ENCODE data around the gene BRINP3.

Gene BRINP3

DNA sequence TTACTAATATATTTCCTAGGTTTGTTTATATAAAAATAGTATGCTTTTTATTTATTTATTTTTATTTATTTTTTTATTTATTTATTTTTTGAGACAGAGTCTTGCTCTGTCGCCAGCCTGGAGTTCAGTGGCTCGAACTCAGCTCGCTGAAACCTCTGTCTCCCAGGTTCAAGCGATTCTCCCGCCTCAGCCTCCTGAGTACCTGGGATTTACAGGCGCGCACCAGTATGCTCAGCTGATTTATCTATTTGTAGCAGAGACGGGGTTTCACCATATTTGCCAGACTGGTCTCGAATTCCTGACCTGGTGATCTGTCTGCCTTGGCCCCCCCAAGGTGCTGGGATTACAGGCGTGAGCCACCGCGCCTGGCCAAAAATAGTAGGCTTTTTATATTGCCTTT, 33.2 kb downstream of the BRINP3 start:
- no peak overlapping the region for H3K9ac ChIP-seq (ENCODE audit: low read length)
- H3K27ac ChIP-seq (ENCODE audit: low read depth, low read length), result no peak overlapping the region
- no peaks in the 10 kb centered on the region for H3K36me3 ChIP-seq (ENCODE audit: insufficient read depth, low read length)
- H3K4me3 ChIP-seq (ENCODE audit: low read depth in 1 of 2, low read length in 2 of 2), result no peak overlapping the region
- H3K9me3 ChIP-seq (ENCODE audit: low read length), result no peaks in the 10 kb centered on the region
- no peaks in the 10 kb centered on the region for H3K27me3 ChIP-seq (ENCODE audit: control insufficient read depth in 1 of 2, insufficient read depth in 2 of 2, low read length in 2 of 2)
- H3K4me1 ChIP-seq (ENCODE audit: insufficient read depth, low read length), result no peaks in the 10 kb centered on the region

DNA sequence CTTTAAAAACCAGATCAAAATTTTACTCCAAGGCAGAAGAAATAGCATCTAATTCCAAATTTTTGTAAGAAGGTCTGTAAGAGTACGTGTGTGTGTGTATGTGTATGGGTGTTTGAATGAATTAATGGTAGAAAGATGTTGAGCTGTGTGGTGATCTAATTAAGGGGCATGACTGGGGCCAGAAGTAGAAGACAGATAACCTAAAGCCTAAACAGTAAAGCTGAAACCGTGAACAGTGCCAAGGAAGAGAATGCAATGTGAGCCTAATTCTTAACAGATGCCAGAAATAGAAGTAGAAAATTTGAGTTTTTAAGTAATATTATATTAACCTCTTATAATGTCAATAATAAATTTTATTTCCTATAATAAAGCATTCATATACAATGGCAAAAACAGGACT, 38.2 kb downstream of the BRINP3 start:
- Histone ChIP-seq H3K27ac (ENCODE audit: low read depth, low read length) (no peak overlapping the region), H3K9me3 (ENCODE audit: low read length) (no peaks in the 10 kb centered on the region), H3K27me3 (ENCODE audit: control insufficient read depth in 1 of 2, insufficient read depth in 2 of 2, low read length in 2 of 2) (no peaks in the 10 kb centered on the region), H3K4me3 (ENCODE audit: low read depth in 1 of 2, low read length in 2 of 2) (no peak overlapping the region), H3K9ac (ENCODE audit: low read length) (no peak overlapping the region), H3K36me3 (ENCODE audit: insufficient read depth, low read length) (no peaks in the 10 kb centered on the region), H3K4me1 (ENCODE audit: insufficient read depth, low read length) (no peaks in the 10 kb centered on the region)

DNA sequence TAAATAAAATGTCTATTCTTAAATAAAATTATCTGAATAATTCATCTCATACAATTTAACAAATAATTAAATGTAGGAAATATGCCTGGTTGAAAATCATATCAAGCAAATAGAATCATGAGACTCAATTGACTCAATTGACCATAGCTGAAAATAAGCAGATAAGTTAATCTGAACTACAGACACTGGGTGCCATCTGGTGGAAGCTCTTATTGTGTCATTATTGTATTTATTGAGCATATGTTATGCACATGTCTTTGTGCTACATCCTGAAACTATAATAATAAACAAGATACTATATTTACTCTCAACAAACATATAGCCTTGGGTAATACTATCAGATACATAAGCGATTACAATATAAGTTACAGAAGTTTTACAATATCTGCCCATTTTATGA, 41.0 kb downstream of the BRINP3 start:
- H3K9me3 ChIP-seq (ENCODE audit: low read length), result no peaks in the 10 kb centered on the region
- H3K36me3 ChIP-seq (ENCODE audit: insufficient read depth, low read length), result no peaks in the 10 kb centered on the region
- no peaks in the 10 kb centered on the region for H3K4me1 ChIP-seq (ENCODE audit: insufficient read depth, low read length)
- no peak overlapping the region for H3K27ac ChIP-seq (ENCODE audit: low read depth, low read length)
- no peak overlapping the region for H3K9ac ChIP-seq (ENCODE audit: low read length)
- H3K27me3 ChIP-seq (ENCODE audit: control insufficient read depth in 1 of 2, insufficient read depth in 2 of 2, low read length in 2 of 2), result no peaks in the 10 kb centered on the region
- no peak overlapping the region for H3K4me3 ChIP-seq (ENCODE audit: low read depth in 1 of 2, low read length in 2 of 2)

DNA sequence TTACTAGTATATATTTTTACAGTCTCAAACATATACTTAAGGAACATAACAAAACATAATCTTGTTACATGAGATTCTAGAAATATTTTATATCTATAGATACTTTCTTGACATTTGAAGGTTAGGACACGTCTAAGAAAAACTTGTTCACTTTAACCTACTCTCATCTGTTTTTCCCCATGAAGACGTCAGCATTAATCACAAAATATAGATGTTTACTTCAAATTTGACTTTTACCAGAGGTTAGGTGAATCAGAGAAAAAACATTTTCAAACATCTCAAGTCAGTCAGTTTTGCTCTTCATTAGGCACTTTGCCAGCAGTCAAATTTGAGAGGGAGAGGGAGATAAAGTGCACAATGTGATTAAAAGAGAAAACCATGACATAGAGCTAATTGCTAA, 47.7 kb downstream of the BRINP3 start:
- H3K4me1 ChIP-seq (ENCODE audit: insufficient read depth, low read length), result no peaks in the 10 kb centered on the region
- H3K9ac ChIP-seq (ENCODE audit: low read length), result no peak overlapping the region
- H3K27ac ChIP-seq (ENCODE audit: low read depth, low read length), result no peak overlapping the region
- H3K4me3 ChIP-seq (ENCODE audit: low read depth in 1 of 2, low read length in 2 of 2), result no peak overlapping the region
- no peaks in the 10 kb centered on the region for H3K36me3 ChIP-seq (ENCODE audit: insufficient read depth, low read length)
- H3K9me3 ChIP-seq (ENCODE audit: low read length), result no peaks in the 10 kb centered on the region
- no peaks in the 10 kb centered on the region for H3K27me3 ChIP-seq (ENCODE audit: control insufficient read depth in 1 of 2, insufficient read depth in 2 of 2, low read length in 2 of 2)

DNA sequence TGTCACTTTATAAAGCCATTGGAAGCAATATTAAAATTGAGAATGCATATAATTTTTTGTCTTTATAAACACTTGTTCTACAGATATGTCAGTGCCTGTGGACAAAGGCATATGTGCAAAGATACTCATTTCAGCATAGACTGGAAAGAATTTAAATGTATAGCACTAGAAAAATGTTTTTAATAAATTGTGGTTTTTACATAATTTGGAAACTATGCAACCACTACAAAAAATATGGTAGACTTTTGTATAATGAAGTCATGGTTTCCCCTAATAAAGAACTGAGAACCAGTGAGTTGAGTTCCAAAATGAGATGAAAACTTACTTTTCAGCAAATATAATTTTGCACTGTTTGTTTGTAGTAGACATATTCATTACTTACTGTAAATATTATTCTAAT, 48.5 kb downstream of the BRINP3 start:
- Histone ChIP-seq H3K9ac (ENCODE audit: low read length) (no peak overlapping the region), H3K4me1 (ENCODE audit: insufficient read depth, low read length) (no peaks in the 10 kb centered on the region), H3K4me3 (ENCODE audit: low read depth in 1 of 2, low read length in 2 of 2) (no peak overlapping the region), H3K9me3 (ENCODE audit: low read length) (no peaks in the 10 kb centered on the region), H3K27me3 (ENCODE audit: control insufficient read depth in 1 of 2, insufficient read depth in 2 of 2, low read length in 2 of 2) (no peaks in the 10 kb centered on the region), H3K27ac (ENCODE audit: low read depth, low read length) (no peak overlapping the region), H3K36me3 (ENCODE audit: insufficient read depth, low read length) (no peaks in the 10 kb centered on the region)

DNA sequence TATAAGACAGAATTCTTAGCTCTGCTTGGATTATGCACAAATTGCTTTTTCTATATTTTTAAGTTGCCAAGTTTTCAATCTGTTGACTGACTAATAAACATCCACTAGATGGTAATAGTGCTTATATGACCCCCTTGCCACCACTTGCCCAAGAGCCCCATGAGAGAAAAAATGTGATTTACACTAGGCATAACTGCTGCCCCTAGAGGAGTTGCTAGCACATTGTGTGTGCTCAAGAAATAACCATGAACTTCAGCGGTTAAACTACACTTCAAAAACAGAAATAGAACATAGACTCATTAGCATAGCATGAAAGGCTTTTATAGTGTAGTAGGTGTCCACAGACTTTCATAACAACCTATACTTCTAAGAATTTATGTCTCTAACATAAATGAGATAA, 61.4 kb downstream of the BRINP3 start:
- Histone ChIP-seq H3K36me3 (ENCODE audit: insufficient read depth, low read length) (no peaks in the 10 kb centered on the region), H3K4me3 (ENCODE audit: low read depth in 1 of 2, low read length in 2 of 2) (no peak overlapping the region), H3K4me1 (ENCODE audit: insufficient read depth, low read length) (no peaks in the 10 kb centered on the region), H3K9me3 (ENCODE audit: low read length) (no peaks in the 10 kb centered on the region), H3K27ac (ENCODE audit: low read depth, low read length) (no peak overlapping the region), H3K9ac (ENCODE audit: low read length) (no peak overlapping the region), H3K27me3 (ENCODE audit: control insufficient read depth in 1 of 2, insufficient read depth in 2 of 2, low read length in 2 of 2) (no peaks in the 10 kb centered on the region)

DNA sequence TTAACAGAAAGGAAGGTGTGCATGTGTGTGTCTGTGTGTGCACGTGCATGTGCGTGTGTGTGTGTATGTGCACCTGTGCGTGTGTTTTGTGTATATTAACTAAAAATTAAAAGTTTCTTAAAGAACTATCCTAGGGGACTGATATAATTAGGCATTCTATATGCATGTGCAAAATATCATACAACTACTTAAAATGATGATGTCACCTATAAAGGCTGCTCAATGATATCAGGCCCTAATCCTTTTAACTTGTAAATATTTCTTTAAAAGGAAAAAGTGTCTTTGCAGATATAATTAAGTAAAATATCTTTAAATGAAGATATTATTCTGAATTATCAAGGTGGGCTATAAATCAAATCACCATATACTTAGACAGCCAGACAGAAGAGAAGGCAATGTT, 64.5 kb downstream of the BRINP3 start:
- H3K36me3 ChIP-seq (ENCODE audit: insufficient read depth, low read length), result no peaks in the 10 kb centered on the region
- no peaks in the 10 kb centered on the region for H3K4me1 ChIP-seq (ENCODE audit: insufficient read depth, low read length)
- H3K27me3 ChIP-seq (ENCODE audit: control insufficient read depth in 1 of 2, insufficient read depth in 2 of 2, low read length in 2 of 2), result no peaks in the 10 kb centered on the region
- H3K9me3 ChIP-seq (ENCODE audit: low read length), result no peaks in the 10 kb centered on the region
- no peak overlapping the region for H3K4me3 ChIP-seq (ENCODE audit: low read depth in 1 of 2, low read length in 2 of 2)
- H3K9ac ChIP-seq (ENCODE audit: low read length), result no peak overlapping the region
- H3K27ac ChIP-seq (ENCODE audit: low read depth, low read length), result no peak overlapping the region

DNA sequence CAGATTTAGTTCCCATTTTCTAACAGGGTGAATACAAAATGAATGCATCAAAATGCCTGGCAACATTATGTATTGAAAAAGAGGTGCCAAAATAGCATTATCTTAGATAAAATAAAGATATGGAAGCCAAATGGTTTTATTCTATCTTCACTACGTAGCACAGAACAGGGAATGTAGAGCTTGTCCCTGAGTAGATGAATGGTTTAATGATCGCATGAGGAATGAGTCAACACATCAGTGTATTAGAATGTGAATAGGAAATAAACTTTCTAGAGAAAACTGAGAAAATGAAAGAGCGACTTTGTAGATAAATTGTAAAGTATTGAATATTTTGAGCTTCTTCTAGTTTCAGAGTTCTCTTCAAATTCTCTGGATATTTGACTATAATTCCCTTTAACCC, 74.3 kb downstream of the BRINP3 start:
- Histone ChIP-seq H3K9me3 (ENCODE audit: low read length) (no peaks in the 10 kb centered on the region), H3K4me3 (ENCODE audit: low read depth in 1 of 2, low read length in 2 of 2) (no peak overlapping the region), H3K27me3 (ENCODE audit: control insufficient read depth in 1 of 2, insufficient read depth in 2 of 2, low read length in 2 of 2) (no peaks in the 10 kb centered on the region), H3K4me1 (ENCODE audit: insufficient read depth, low read length) (no peaks in the 10 kb centered on the region), H3K36me3 (ENCODE audit: insufficient read depth, low read length) (no peaks in the 10 kb centered on the region), H3K9ac (ENCODE audit: low read length) (no peak overlapping the region), H3K27ac (ENCODE audit: low read depth, low read length) (no peak overlapping the region)

DNA sequence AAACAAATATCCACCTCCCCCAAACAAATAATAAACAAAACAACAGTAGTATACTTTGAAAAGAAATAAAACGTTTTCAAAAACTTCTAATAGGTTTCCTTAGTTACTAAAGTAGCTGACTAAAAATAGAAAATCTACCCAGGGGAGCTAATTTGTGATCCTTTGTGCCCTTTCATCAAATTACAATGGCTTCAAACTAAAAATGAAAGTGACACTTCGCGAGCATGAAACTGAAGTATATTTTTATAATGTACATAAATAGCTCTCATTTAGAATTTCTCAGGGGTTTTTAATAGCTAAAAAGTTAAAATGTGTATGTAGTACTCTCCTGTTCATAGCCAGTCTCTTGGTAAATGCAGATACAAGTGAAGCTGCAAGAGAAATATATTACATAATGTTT, 78.4 kb downstream of the BRINP3 start:
- no peaks in the 10 kb centered on the region for H3K27me3 ChIP-seq (ENCODE audit: control insufficient read depth in 1 of 2, insufficient read depth in 2 of 2, low read length in 2 of 2)
- no peaks in the 10 kb centered on the region for H3K4me1 ChIP-seq (ENCODE audit: insufficient read depth, low read length)
- H3K9ac ChIP-seq (ENCODE audit: low read length), result no peak overlapping the region
- H3K27ac ChIP-seq (ENCODE audit: low read depth, low read length), result no peak overlapping the region
- no peak overlapping the region for H3K4me3 ChIP-seq (ENCODE audit: low read depth in 1 of 2, low read length in 2 of 2)
- no peaks in the 10 kb centered on the region for H3K36me3 ChIP-seq (ENCODE audit: insufficient read depth, low read length)
- no peaks in the 10 kb centered on the region for H3K9me3 ChIP-seq (ENCODE audit: low read length)

DNA sequence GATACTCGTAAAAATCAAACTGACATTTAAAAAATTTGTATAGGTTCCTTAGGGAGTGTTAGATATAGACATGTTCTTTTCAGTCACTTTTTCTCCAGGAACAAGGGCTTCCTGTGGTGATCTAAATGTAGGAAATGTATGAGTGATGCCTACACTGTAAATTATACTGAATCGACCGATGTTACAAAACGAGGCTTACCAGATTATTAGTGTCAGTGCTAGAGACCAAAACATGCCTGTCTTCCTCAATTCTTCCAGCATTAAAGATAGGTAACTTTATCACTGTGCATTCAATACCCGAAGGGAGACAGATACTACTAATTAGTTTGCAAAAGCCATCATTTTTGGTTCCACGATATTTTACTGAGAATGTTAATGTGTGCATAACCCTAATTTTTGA, 86.1 kb downstream of the BRINP3 start:
- Histone ChIP-seq H3K27me3 (ENCODE audit: control insufficient read depth in 1 of 2, insufficient read depth in 2 of 2, low read length in 2 of 2) (no peaks in the 10 kb centered on the region), H3K9ac (ENCODE audit: low read length) (no peak overlapping the region), H3K4me1 (ENCODE audit: insufficient read depth, low read length) (no peaks in the 10 kb centered on the region), H3K4me3 (ENCODE audit: low read depth in 1 of 2, low read length in 2 of 2) (no peak overlapping the region), H3K27ac (ENCODE audit: low read depth, low read length) (no peak overlapping the region), H3K36me3 (ENCODE audit: insufficient read depth, low read length) (no peaks in the 10 kb centered on the region), H3K9me3 (ENCODE audit: low read length) (no peaks in the 10 kb centered on the region)

DNA sequence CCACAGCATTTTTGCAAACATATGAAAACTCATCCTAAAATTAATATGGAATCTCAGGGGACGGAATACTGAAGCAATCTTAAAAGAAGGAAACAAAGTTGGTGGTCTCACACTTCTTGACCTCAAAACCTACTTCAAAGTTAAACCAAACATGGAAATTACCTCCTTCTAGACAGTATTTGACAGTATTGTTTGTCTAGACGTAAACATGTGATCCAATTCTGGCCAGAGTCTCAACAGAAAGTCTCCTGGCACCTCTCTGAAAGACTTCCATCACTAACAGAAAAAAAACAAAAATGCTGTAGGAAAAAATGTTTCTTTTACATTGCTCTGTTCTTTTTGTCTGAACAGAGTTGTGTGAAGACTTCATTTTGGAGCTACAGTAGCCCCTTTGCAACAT, 99.7 kb downstream of the BRINP3 start:
- Histone ChIP-seq H3K27me3 (ENCODE audit: control insufficient read depth in 1 of 2, insufficient read depth in 2 of 2, low read length in 2 of 2) (no peaks in the 10 kb centered on the region), H3K4me3 (ENCODE audit: low read depth in 1 of 2, low read length in 2 of 2) (no peak overlapping the region), H3K9me3 (ENCODE audit: low read length) (no peaks in the 10 kb centered on the region), H3K27ac (ENCODE audit: low read depth, low read length) (no peak overlapping the region), H3K36me3 (ENCODE audit: insufficient read depth, low read length) (no peaks in the 10 kb centered on the region), H3K9ac (ENCODE audit: low read length) (no peak overlapping the region), H3K4me1 (ENCODE audit: insufficient read depth, low read length) (no peaks in the 10 kb centered on the region)

DNA sequence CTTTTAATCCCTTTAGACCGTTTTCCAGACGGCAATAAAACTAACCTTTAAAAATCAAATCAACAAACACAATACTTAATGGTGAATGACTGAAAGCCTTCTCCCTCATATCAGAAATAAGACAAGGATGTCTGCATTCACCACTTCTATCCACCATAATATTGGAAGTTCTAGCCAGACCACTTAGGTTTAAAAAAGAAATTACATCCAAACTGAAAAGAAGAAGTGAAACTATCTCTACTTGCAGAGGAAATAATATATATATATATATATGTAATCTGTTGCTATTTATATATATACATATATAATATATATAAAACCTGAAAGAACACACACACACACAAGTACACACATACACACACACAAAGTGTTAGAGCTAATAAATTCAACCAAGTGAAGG, 100.4 kb downstream of the BRINP3 start:
- Histone ChIP-seq H3K4me3 (ENCODE audit: low read depth in 1 of 2, low read length in 2 of 2) (no peak overlapping the region), H3K36me3 (ENCODE audit: insufficient read depth, low read length) (no peaks in the 10 kb centered on the region), H3K4me1 (ENCODE audit: insufficient read depth, low read length) (no peaks in the 10 kb centered on the region), H3K27ac (ENCODE audit: low read depth, low read length) (no peak overlapping the region), H3K9ac (ENCODE audit: low read length) (no peak overlapping the region), H3K27me3 (ENCODE audit: control insufficient read depth in 1 of 2, insufficient read depth in 2 of 2, low read length in 2 of 2) (no peaks in the 10 kb centered on the region), H3K9me3 (ENCODE audit: low read length) (no peaks in the 10 kb centered on the region)

Data from muscle layer of colon (tissue), 2 donors.